T-helper 2 cell treated with Interferon-gamma antibody and Interleukin-4, amounts not matched to agents 5 μg/mL and 100 μg/mL, for 36 hours (primary cell): ENCODE data around the gene BRWD1.

Experiments used
- DNase-seq: peaks from one replicate; pipeline ENCODE4 v3.0.0; 2021; ENCODE audit warnings: low spot score
- H3K27ac Mint-ChIP-seq: one replicate; pipeline ENCODE4 v1.8.0; 2021; ENCODE audit warnings: mild to moderate bottlenecking, mixed read lengths
- H3K27me3 Mint-ChIP-seq: one replicate; pipeline ENCODE4 v1.8.0; 2021; ENCODE audit warnings: low read depth, mixed read lengths
- H3K36me3 Mint-ChIP-seq: one replicate; pipeline ENCODE4 v1.8.0; 2021; ENCODE audit warnings: low read depth, mixed read lengths
- H3K4me1 Mint-ChIP-seq: one replicate; pipeline ENCODE4 v1.8.0; 2021; ENCODE audit warnings: low read depth, mixed read lengths
- H3K4me3 Mint-ChIP-seq: one replicate; pipeline ENCODE4 v1.8.0; 2022; ENCODE audit warnings: mild to moderate bottlenecking, moderate library complexity, mixed read lengths
- H3K9me3 Mint-ChIP-seq: one replicate; pipeline ENCODE4 v1.8.0; 2021; ENCODE audit warnings: mixed read lengths

The BRWD1 gene

GRCh38 chr21:39341249-39341923 is 28.0 kb upstream of the BRWD1 start:
- Mint-ChIP-seq H3K27me3 (no peaks in the 10 kb centered on the region), H3K36me3 (peaks cover 41% of the 10 kb centered on the region), H3K4me3 (no peak overlapping the region), H3K9me3 (no peaks in the 10 kb centered on the region), H3K27ac (no peak overlapping the region), H3K4me1 (peaks cover 21% of the 10 kb centered on the region)
- no peak for DNase-seq

GRCh38 chr21:39340687-39341086 is 27.3 kb upstream of the BRWD1 start:
- no peak overlapping the region for H3K4me3 Mint-ChIP-seq
- no peaks in the 10 kb centered on the region for H3K27me3 Mint-ChIP-seq
- H3K27ac Mint-ChIP-seq: no peak overlapping the region
- H3K4me1 Mint-ChIP-seq: peaks cover 14% of the 10 kb centered on the region
- no peaks in the 10 kb centered on the region for H3K9me3 Mint-ChIP-seq
- H3K36me3 Mint-ChIP-seq: peaks cover 35% of the 10 kb centered on the region
- no peak for DNase-seq

GRCh38 chr21:39339231-39339630 is 25.8 kb upstream of the BRWD1 start:
- no peak for DNase-seq
- no peaks in the 10 kb centered on the region for H3K9me3 Mint-ChIP-seq
- H3K4me1 Mint-ChIP-seq: peaks cover 4% of the 10 kb centered on the region
- no peak overlapping the region for H3K4me3 Mint-ChIP-seq
- peaks cover 22% of the 10 kb centered on the region for H3K36me3 Mint-ChIP-seq
- no peaks in the 10 kb centered on the region for H3K27me3 Mint-ChIP-seq
- no peak overlapping the region for H3K27ac Mint-ChIP-seq

GRCh38 chr21:39336457-39337008 is 23.1 kb upstream of the BRWD1 start:
- H3K27ac Mint-ChIP-seq: no peak overlapping the region
- peaks cover 7% of the 10 kb centered on the region for H3K36me3 Mint-ChIP-seq
- H3K4me3 Mint-ChIP-seq: no peak overlapping the region
- H3K9me3 Mint-ChIP-seq: no peaks in the 10 kb centered on the region
- DNase-seq: no peak
- no peaks in the 10 kb centered on the region for H3K4me1 Mint-ChIP-seq
- H3K27me3 Mint-ChIP-seq: peaks cover 3% of the 10 kb centered on the region

GRCh38 chr21:39334611-39335010 is 21.2 kb upstream of the BRWD1 start:
- no peak overlapping the region for H3K27ac Mint-ChIP-seq
- no peaks in the 10 kb centered on the region for H3K4me1 Mint-ChIP-seq
- H3K36me3 Mint-ChIP-seq: no peaks in the 10 kb centered on the region
- no peaks in the 10 kb centered on the region for H3K9me3 Mint-ChIP-seq
- no peak for DNase-seq
- H3K4me3 Mint-ChIP-seq: no peak overlapping the region
- H3K27me3 Mint-ChIP-seq: peaks cover 3% of the 10 kb centered on the region

- DNase-seq: no peak
- H3K27me3 Mint-ChIP-seq: peaks cover 3% of the 10 kb centered on the region
- no peak overlapping the region for H3K27ac Mint-ChIP-seq
- H3K9me3 Mint-ChIP-seq: no peaks in the 10 kb centered on the region
- H3K4me3 Mint-ChIP-seq: no peak overlapping the region
- no peaks in the 10 kb centered on the region for H3K4me1 Mint-ChIP-seq
- no peaks in the 10 kb centered on the region for H3K36me3 Mint-ChIP-seq
Measured at GRCh38 chr21:39332175-39332574, 18.7 kb upstream of the BRWD1 start.

GRCh38 chr21:39330001-39330400 is 16.6 kb upstream of the BRWD1 start:
- Mint-ChIP-seq H3K4me3 (no peak overlapping the region), H3K9me3 (no peaks in the 10 kb centered on the region), H3K36me3 (no peaks in the 10 kb centered on the region), H3K27ac (no peak overlapping the region), H3K27me3 (peaks cover 3% of the 10 kb centered on the region), H3K4me1 (no peaks in the 10 kb centered on the region)
- no peak for DNase-seq

- H3K36me3 Mint-ChIP-seq: no peaks in the 10 kb centered on the region
- no peak for DNase-seq
- H3K4me3 Mint-ChIP-seq: no peak overlapping the region
- peaks cover 3% of the 10 kb centered on the region for H3K27me3 Mint-ChIP-seq
- no peaks in the 10 kb centered on the region for H3K4me1 Mint-ChIP-seq
- no peak overlapping the region for H3K27ac Mint-ChIP-seq
- H3K9me3 Mint-ChIP-seq: no peaks in the 10 kb centered on the region
Measured at GRCh38 chr21:39327727-39328126, 14.3 kb upstream of the BRWD1 start.

- Mint-ChIP-seq H3K4me3 (no peak overlapping the region), H3K9me3 (no peaks in the 10 kb centered on the region), H3K27me3 (no peaks in the 10 kb centered on the region), H3K4me1 (no peaks in the 10 kb centered on the region), H3K36me3 (no peaks in the 10 kb centered on the region), H3K27ac (no peak overlapping the region)
- DNase-seq: no peak
Measured at GRCh38 chr21:39326607-39327307, 13.3 kb upstream of the BRWD1 start.

- Mint-ChIP-seq H3K4me1 (no peaks in the 10 kb centered on the region), H3K4me3 (no peak overlapping the region), H3K27me3 (no peaks in the 10 kb centered on the region), H3K9me3 (no peaks in the 10 kb centered on the region), H3K36me3 (no peaks in the 10 kb centered on the region), H3K27ac (no peak overlapping the region)
- no peak for DNase-seq
Measured at GRCh38 chr21:39325458-39325857, 12.0 kb upstream of the BRWD1 start.

GRCh38 chr21:39321424-39321823 is 8.0 kb upstream of the BRWD1 start:
- no peaks in the 10 kb centered on the region for H3K36me3 Mint-ChIP-seq
- H3K9me3 Mint-ChIP-seq: no peaks in the 10 kb centered on the region
- no peaks in the 10 kb centered on the region for H3K27me3 Mint-ChIP-seq
- no peak overlapping the region for H3K4me3 Mint-ChIP-seq
- no peak for DNase-seq
- H3K4me1 Mint-ChIP-seq: peaks cover 1% of the 10 kb centered on the region
- no peak overlapping the region for H3K27ac Mint-ChIP-seq

GRCh38 chr21:39319814-39320332 is 6.4 kb upstream of the BRWD1 start:
- Mint-ChIP-seq H3K36me3 (no peaks in the 10 kb centered on the region), H3K4me3 (no peak overlapping the region), H3K27ac (no peak overlapping the region), H3K9me3 (no peaks in the 10 kb centered on the region), H3K4me1 (peaks cover 12% of the 10 kb centered on the region), H3K27me3 (no peaks in the 10 kb centered on the region)
- DNase-seq: no peak

GRCh38 chr21:39319251-39319756 is 5.9 kb upstream of the BRWD1 start:
- H3K27me3 Mint-ChIP-seq: no peaks in the 10 kb centered on the region
- no peak overlapping the region for H3K27ac Mint-ChIP-seq
- no peak overlapping the region for H3K4me3 Mint-ChIP-seq
- H3K36me3 Mint-ChIP-seq: no peaks in the 10 kb centered on the region
- DNase-seq: no peak
- H3K4me1 Mint-ChIP-seq: peaks cover 16% of the 10 kb centered on the region
- H3K9me3 Mint-ChIP-seq: no peaks in the 10 kb centered on the region
